Mesothelial cell of epicardium (in vitro differentiated cells): Measurements from ENCODE around the gene KIF4B. TPM values are rescaled to one million over a fixed set of nuclear protein-coding genes. Genes with fewer than 3 reads are reported as not detected.
"Not testable (repeated sequence)": the region's sequence is repeated elsewhere in the genome, so short reads cannot be mapped to it uniquely, and the experiment has no call there.

ENCODE experiments used
- DNase-seq, 2 experiments: peaks; one replicate each; pipeline ENCODE4 v3.0.0; 2021; ENCODE audit warnings: low spot score in 2 of 2; ENCODE audit not compliant: unreplicated experiment in 2 of 2
- H3K27ac Mint-ChIP-seq: 2 replicates; pipeline ENCODE4 v1.8.0; 2021; ENCODE audit warnings: mixed read lengths
- H3K27me3 Mint-ChIP-seq: 2 replicates; pipeline ENCODE4 v1.8.0; 2021; ENCODE audit warnings: low read depth, mixed read lengths
- H3K36me3 Mint-ChIP-seq: 2 replicates; pipeline ENCODE4 v1.8.0; 2021; ENCODE audit warnings: mixed read lengths
- H3K4me1 Mint-ChIP-seq: 2 replicates; pipeline ENCODE4 v1.8.0; 2021; ENCODE audit warnings: mixed read lengths
- H3K4me3 Mint-ChIP-seq: 2 replicates; pipeline ENCODE4 v1.8.0; 2021; ENCODE audit warnings: mild to moderate bottlenecking, moderate library complexity, mixed read lengths
- H3K9me3 Mint-ChIP-seq: 2 replicates; pipeline ENCODE4 v1.8.0; 2021; ENCODE audit warnings: mixed read lengths
- total RNA-seq: library from RNA; stranded (reverse); gene quantifications from 3 replicates; pipeline ENCODE4 v1.2.1, GENCODE V29; 2021
- TF ChIP-seq, protein P1 (sequence below): fragments of 200-600 bp; sonication (generic); IDR thresholded peaks from one replicate; pipeline ENCODE4 v1.5.0; 2021; ENCODE audit warnings: antibody characterized with exemption; ENCODE audit not compliant: unreplicated experiment

KIF4B gene
- total RNA-seq, 1 donor from 2014 or later: not detected

- no peak overlapping the region for H3K27ac Mint-ChIP-seq
- H3K36me3 Mint-ChIP-seq: no peaks in the 10 kb centered on the region
- H3K27me3 Mint-ChIP-seq: no peaks in the 10 kb centered on the region
- DNase-seq: no peak
- peaks cover 16% of the 10 kb centered on the region for H3K9me3 Mint-ChIP-seq
- no peak overlapping the region for H3K4me3 Mint-ChIP-seq
- H3K4me1 Mint-ChIP-seq: no peaks in the 10 kb centered on the region
- TF ChIP-seq, protein P1, sequence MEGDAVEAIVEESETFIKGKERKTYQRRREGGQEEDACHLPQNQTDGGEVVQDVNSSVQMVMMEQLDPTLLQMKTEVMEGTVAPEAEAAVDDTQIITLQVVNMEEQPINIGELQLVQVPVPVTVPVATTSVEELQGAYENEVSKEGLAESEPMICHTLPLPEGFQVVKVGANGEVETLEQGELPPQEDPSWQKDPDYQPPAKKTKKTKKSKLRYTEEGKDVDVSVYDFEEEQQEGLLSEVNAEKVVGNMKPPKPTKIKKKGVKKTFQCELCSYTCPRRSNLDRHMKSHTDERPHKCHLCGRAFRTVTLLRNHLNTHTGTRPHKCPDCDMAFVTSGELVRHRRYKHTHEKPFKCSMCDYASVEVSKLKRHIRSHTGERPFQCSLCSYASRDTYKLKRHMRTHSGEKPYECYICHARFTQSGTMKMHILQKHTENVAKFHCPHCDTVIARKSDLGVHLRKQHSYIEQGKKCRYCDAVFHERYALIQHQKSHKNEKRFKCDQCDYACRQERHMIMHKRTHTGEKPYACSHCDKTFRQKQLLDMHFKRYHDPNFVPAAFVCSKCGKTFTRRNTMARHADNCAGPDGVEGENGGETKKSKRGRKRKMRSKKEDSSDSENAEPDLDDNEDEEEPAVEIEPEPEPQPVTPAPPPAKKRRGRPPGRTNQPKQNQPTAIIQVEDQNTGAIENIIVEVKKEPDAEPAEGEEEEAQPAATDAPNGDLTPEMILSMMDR: no peak
These were observed 14.6 kb downstream of the KIF4B start for GRCh38 chr5:155027993-155028629.

DNA sequence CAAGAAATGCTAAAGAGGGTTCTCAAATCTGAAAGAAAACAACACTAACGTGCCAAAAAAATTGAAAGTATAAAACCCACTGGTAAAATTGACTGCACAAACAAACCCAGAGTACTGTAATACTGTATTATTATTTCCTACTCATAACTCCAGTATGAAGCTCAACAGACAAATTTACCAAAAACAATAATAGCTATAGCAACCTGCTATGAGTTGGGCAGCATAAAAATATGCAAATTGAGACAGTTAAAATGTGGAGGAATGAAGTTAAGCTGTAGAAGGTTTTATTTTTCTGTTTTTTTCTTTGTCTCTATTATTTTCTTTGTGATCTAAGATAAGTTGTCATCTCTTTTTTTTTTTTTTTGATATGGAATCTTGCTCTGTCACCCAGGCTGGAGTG, 15.7 kb downstream of the KIF4B start:
- Mint-ChIP-seq H3K27me3 (no peaks in the 10 kb centered on the region), H3K36me3 (no peaks in the 10 kb centered on the region), H3K4me1 (no peaks in the 10 kb centered on the region), H3K9me3 (peaks cover 21% of the 10 kb centered on the region), H3K4me3 (no peak overlapping the region), H3K27ac (no peak overlapping the region)
- TF ChIP-seq, protein P1: no peak
- DNase-seq: no peak

GRCh38 chr5:155034145-155034744, 20.7 kb downstream of the KIF4B start:
- peaks cover 12% of the 10 kb centered on the region for H3K27me3 Mint-ChIP-seq
- H3K4me1 Mint-ChIP-seq, H3K9me3 Mint-ChIP-seq, DNase-seq, H3K36me3 Mint-ChIP-seq, H3K4me3 Mint-ChIP-seq, H3K27ac Mint-ChIP-seq: not testable (repeated sequence)

DNA sequence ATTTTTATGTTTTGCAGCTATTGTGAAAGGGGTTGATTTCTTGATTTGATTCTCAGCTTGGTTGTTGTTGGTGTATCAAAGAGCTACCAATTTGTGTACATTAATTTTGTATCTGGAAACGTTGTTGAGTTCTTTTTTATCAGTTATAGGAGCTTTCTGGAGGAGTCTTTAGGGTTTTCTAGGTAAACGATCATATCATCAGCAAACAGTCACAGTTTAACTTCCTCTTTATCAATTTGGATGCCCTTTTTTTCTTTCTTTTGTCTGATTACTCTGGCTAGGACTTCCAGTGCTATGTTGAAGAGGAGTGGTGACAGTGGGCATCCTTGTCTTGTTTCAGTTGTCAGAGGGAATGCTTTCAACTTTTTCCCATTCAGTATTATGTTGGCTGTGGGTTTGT, 21.5 kb downstream of the KIF4B start:
- not testable (repeated sequence) for H3K4me1 Mint-ChIP-seq, DNase-seq, H3K4me3 Mint-ChIP-seq, H3K9me3 Mint-ChIP-seq, H3K27ac Mint-ChIP-seq, H3K36me3 Mint-ChIP-seq
- peaks cover 12% of the 10 kb centered on the region for H3K27me3 Mint-ChIP-seq

DNA sequence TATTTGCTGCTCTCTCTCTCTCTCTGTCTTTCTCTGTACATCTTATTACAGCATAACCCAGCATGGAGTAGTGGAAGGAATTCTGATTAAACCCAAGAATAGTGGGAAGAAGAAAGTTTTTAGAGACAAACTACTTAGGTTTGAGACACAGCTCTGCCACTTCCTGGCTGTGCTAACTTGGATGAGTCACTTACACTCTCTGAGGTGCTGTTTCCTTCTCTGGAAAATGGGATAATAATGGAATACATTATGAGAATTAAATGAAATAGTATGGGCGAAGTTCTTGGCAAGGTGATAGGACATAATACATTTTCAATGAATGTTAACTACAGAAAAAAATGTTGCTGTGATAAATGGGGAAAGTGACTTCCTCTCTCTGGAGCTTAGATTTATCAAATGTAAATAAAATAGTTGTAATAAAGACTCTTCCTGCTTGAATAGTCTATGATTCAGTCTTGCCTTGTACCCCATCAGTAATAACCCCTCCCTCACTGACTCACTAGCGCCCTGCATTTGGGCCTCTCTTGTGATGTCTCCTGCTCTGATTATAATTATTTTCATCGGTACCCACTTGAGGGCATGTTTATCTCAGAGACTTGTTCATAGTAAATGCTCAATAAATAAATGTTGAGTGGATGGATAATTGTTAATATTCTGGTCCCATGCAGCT, 27.6 kb downstream of the KIF4B start:
- no peak for DNase-seq
- Mint-ChIP-seq H3K4me3 (no peak overlapping the region), H3K36me3 (no peaks in the 10 kb centered on the region), H3K27ac (no peak overlapping the region), H3K9me3 (no peaks in the 10 kb centered on the region), H3K4me1 (no peaks in the 10 kb centered on the region), H3K27me3 (peaks cover 5% of the 10 kb centered on the region)
- TF ChIP-seq, protein P1: no peak

DNA sequence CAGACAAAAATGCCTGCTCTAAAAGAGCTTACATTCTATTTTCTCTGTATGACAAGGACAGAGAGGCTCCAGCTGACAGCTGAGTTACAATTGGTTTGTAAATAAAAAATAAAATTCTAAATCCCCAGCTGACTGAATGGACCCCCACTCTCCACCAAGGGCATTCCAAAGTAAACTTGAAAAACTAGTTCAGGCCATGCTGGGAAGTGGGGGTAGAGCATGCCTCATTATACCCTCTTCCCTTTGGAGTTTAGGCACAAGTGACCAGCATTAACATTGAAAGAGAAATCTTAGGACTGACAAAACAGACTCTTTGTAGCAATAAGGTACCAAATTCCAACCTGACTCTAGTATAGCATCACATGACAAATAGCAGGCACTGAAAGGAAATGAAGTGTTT, 31.0 kb downstream of the KIF4B start:
- H3K4me3 Mint-ChIP-seq: no peak overlapping the region
- no peak for DNase-seq
- H3K4me1 Mint-ChIP-seq: no peaks in the 10 kb centered on the region
- peaks cover 4% of the 10 kb centered on the region for H3K27me3 Mint-ChIP-seq
- H3K27ac Mint-ChIP-seq: no peak overlapping the region
- H3K9me3 Mint-ChIP-seq: no peaks in the 10 kb centered on the region
- no peaks in the 10 kb centered on the region for H3K36me3 Mint-ChIP-seq
- TF ChIP-seq, protein P1: no peak
